ENCODE measurements around the gene HTR4. TPM values are rescaled to one million over a fixed set of nuclear protein-coding genes. Genes with fewer than 3 reads are reported as not detected.

The HTR4 gene
- total RNA-seq, 1 experiment from 2014 or later = 0.06 TPM

GRCh38 chr5:148636353-148636752 lies 18.0 kb downstream of the HTR4 start:
- no peak for DNase-seq
- peaks cover 14% of the 10 kb centered on the region; the same call in 1 of the 2 replicates for H3K27me3 ChIP-seq

GRCh38 chr5:148635321-148636083 lies 18.8 kb downstream of the HTR4 start:
- no peaks in the 10 kb centered on the region for H3K9me3 ChIP-seq (replicated peaks)
- DNase-seq = no peak
- no peaks in the 10 kb centered on the region for H3K4me1 ChIP-seq
- no peak overlapping the region for H3K27ac ChIP-seq
- no peaks in the 10 kb centered on the region for H3K36me3 ChIP-seq
- H3K4me3 ChIP-seq = no peak overlapping the region
- peaks cover 14% of the 10 kb centered on the region; the same call in 1 of the 2 replicates for H3K27me3 ChIP-seq

More at GRCh38 chr5:148636353-148636752, 18.0 kb downstream of the HTR4 start:
- H3K36me3 ChIP-seq = no peaks in the 10 kb centered on the region
- no peaks in the 10 kb centered on the region for H3K4me1 ChIP-seq
- no peak overlapping the region for H3K4me3 ChIP-seq
- H3K9me3 ChIP-seq (replicated peaks) = no peaks in the 10 kb centered on the region
- no peak overlapping the region for H3K27ac ChIP-seq

- Histone ChIP-seq H3K27me3 (peaks cover 14% of the 10 kb centered on the region; the same call in 1 of the 2 replicates), H3K4me1 (no peaks in the 10 kb centered on the region), H3K27ac (no peak overlapping the region), H3K9me3 (replicated peaks) (no peaks in the 10 kb centered on the region), H3K4me3 (no peak overlapping the region), H3K36me3 (no peaks in the 10 kb centered on the region)
- no peak for DNase-seq
Measured at GRCh38 chr5:148633067-148633377, 21.3 kb downstream of the HTR4 start.

- DNase-seq = no peak
- Histone ChIP-seq H3K9me3 (replicated peaks) (no peaks in the 10 kb centered on the region), H3K27me3 (peaks cover 14% of the 10 kb centered on the region; the same call in 1 of the 2 replicates), H3K27ac (no peak overlapping the region), H3K4me3 (no peak overlapping the region), H3K4me1 (no peaks in the 10 kb centered on the region), H3K36me3 (no peaks in the 10 kb centered on the region)
Measured at GRCh38 chr5:148632255-148633066, 21.9 kb downstream of the HTR4 start.

- Histone ChIP-seq H3K4me3 (no peak overlapping the region), H3K9me3 (replicated peaks) (no peaks in the 10 kb centered on the region), H3K27me3 (peaks cover 5% of the 10 kb centered on the region; the same call in 1 of the 2 replicates), H3K27ac (no peak overlapping the region), H3K4me1 (no peaks in the 10 kb centered on the region), H3K36me3 (no peaks in the 10 kb centered on the region)
- no peak for DNase-seq
Measured at GRCh38 chr5:148626986-148627385, 27.3 kb downstream of the HTR4 start.

- Histone ChIP-seq H3K27me3 (no peaks in the 10 kb centered on the region; the same call in 1 of the 2 replicates), H3K9me3 (replicated peaks) (no peaks in the 10 kb centered on the region), H3K36me3 (no peaks in the 10 kb centered on the region), H3K4me3 (no peak overlapping the region), H3K27ac (no peak overlapping the region), H3K4me1 (no peaks in the 10 kb centered on the region)
- no peak for DNase-seq
Measured at GRCh38 chr5:148626081-148626613, 28.2 kb downstream of the HTR4 start.

GRCh38 chr5:148625250-148625649 lies 29.1 kb downstream of the HTR4 start:
- H3K36me3 ChIP-seq = no peaks in the 10 kb centered on the region
- DNase-seq = no peak
- no peaks in the 10 kb centered on the region for H3K4me1 ChIP-seq
- H3K27me3 ChIP-seq = no peaks in the 10 kb centered on the region
- H3K27ac ChIP-seq = no peak overlapping the region
- no peak overlapping the region for H3K4me3 ChIP-seq
- H3K9me3 ChIP-seq (replicated peaks) = no peaks in the 10 kb centered on the region

- Histone ChIP-seq H3K4me1 (no peaks in the 10 kb centered on the region), H3K4me3 (no peak overlapping the region), H3K27me3 (no peaks in the 10 kb centered on the region), H3K36me3 (no peaks in the 10 kb centered on the region), H3K27ac (no peak overlapping the region), H3K9me3 (replicated peaks) (no peaks in the 10 kb centered on the region)
- DNase-seq = no peak
Measured at GRCh38 chr5:148623741-148624140, 30.6 kb downstream of the HTR4 start.

- no peaks in the 10 kb centered on the region for H3K36me3 ChIP-seq
Measured at GRCh38 chr5:148623101-148623500, 31.2 kb downstream of the HTR4 start.

GRCh38 chr5:148620696-148621095 lies 33.6 kb downstream of the HTR4 start:
- no peak for DNase-seq
- Histone ChIP-seq H3K4me1 (no peaks in the 10 kb centered on the region), H3K36me3 (no peaks in the 10 kb centered on the region), H3K4me3 (no peak overlapping the region), H3K27me3 (no peaks in the 10 kb centered on the region), H3K27ac (no peak overlapping the region), H3K9me3 (replicated peaks) (no peaks in the 10 kb centered on the region)

More at GRCh38 chr5:148623101-148623500, 31.2 kb downstream of the HTR4 start:
- H3K4me1 ChIP-seq = no peaks in the 10 kb centered on the region
- no peak overlapping the region for H3K4me3 ChIP-seq
- no peak overlapping the region for H3K27ac ChIP-seq
- H3K9me3 ChIP-seq (replicated peaks) = no peaks in the 10 kb centered on the region
- no peaks in the 10 kb centered on the region for H3K27me3 ChIP-seq
- DNase-seq = no peak

- DNase-seq = no peak
- H3K27ac ChIP-seq = no peak overlapping the region
- H3K27me3 ChIP-seq = no peaks in the 10 kb centered on the region
- no peaks in the 10 kb centered on the region for H3K9me3 ChIP-seq (replicated peaks)
- H3K4me1 ChIP-seq = no peaks in the 10 kb centered on the region
- H3K4me3 ChIP-seq = no peak overlapping the region
- no peaks in the 10 kb centered on the region for H3K36me3 ChIP-seq
Measured at GRCh38 chr5:148620091-148620490, 34.2 kb downstream of the HTR4 start.

GRCh38 chr5:148619484-148619883 lies 34.8 kb downstream of the HTR4 start:
- DNase-seq = no peak
- Histone ChIP-seq H3K27me3 (no peaks in the 10 kb centered on the region), H3K36me3 (no peaks in the 10 kb centered on the region), H3K4me1 (no peaks in the 10 kb centered on the region), H3K27ac (no peak overlapping the region), H3K9me3 (replicated peaks) (no peaks in the 10 kb centered on the region), H3K4me3 (no peak overlapping the region)

- Histone ChIP-seq H3K4me3 (no peak overlapping the region), H3K36me3 (no peaks in the 10 kb centered on the region), H3K4me1 (no peaks in the 10 kb centered on the region), H3K27me3 (no peaks in the 10 kb centered on the region), H3K9me3 (replicated peaks) (no peaks in the 10 kb centered on the region), H3K27ac (no peak overlapping the region)
- no peak for DNase-seq
Measured at GRCh38 chr5:148615644-148616275, 38.6 kb downstream of the HTR4 start.

- no peaks in the 10 kb centered on the region for H3K9me3 ChIP-seq (replicated peaks)
- no peaks in the 10 kb centered on the region for H3K27me3 ChIP-seq
- DNase-seq = no peak
- H3K4me1 ChIP-seq = no peaks in the 10 kb centered on the region
- H3K36me3 ChIP-seq = no peaks in the 10 kb centered on the region
- no peak overlapping the region for H3K27ac ChIP-seq
- H3K4me3 ChIP-seq = no peak overlapping the region
Measured at GRCh38 chr5:148607406-148607805, 46.9 kb downstream of the HTR4 start.

- Histone ChIP-seq H3K4me1 (no peaks in the 10 kb centered on the region), H3K9me3 (replicated peaks) (no peaks in the 10 kb centered on the region), H3K4me3 (no peak overlapping the region), H3K36me3 (no peaks in the 10 kb centered on the region), H3K27me3 (no peaks in the 10 kb centered on the region), H3K27ac (no peak overlapping the region)
- DNase-seq = no peak
Measured at GRCh38 chr5:148606296-148606695, 48.0 kb downstream of the HTR4 start.
